Nephron progenitor cell (in vitro differentiated cells): ENCODE measurements around the gene CNEP1R1.

Experiments used
- DNase-seq: peaks from one replicate; pipeline ENCODE4 v3.0.0; 2021
- H3K27ac Mint-ChIP-seq: 2 replicates; pipeline ENCODE4 v1.8.0; 2021; ENCODE audit warnings: mild to moderate bottlenecking, moderate library complexity, mixed read lengths
- H3K27me3 Mint-ChIP-seq: 2 replicates; pipeline ENCODE4 v1.8.0; 2021; ENCODE audit warnings: mild to moderate bottlenecking, low read depth, mixed read lengths; ENCODE audit not compliant: poor library complexity
- H3K36me3 Mint-ChIP-seq: 2 replicates; pipeline ENCODE4 v1.8.0; 2021; ENCODE audit warnings: low read depth, mixed read lengths
- H3K4me1 Mint-ChIP-seq: 2 replicates; pipeline ENCODE4 v1.8.0; 2021; ENCODE audit warnings: mixed read lengths
- H3K4me3 Mint-ChIP-seq: 2 replicates; pipeline ENCODE4 v1.8.0; 2021; ENCODE audit warnings: mild to moderate bottlenecking, moderate library complexity, mixed read lengths
- H3K9me3 Mint-ChIP-seq: 2 replicates; pipeline ENCODE4 v1.8.0; 2021; ENCODE audit warnings: mild to moderate bottlenecking, moderate library complexity, mixed read lengths
- CTCF ChIP-seq: fragments of 200-600 bp; sonication (generic); IDR thresholded peaks from 2 replicates; pipeline ENCODE4 v1.5.0; 2021; ENCODE audit warnings: antibody characterized with exemption

CNEP1R1 gene

DNA sequence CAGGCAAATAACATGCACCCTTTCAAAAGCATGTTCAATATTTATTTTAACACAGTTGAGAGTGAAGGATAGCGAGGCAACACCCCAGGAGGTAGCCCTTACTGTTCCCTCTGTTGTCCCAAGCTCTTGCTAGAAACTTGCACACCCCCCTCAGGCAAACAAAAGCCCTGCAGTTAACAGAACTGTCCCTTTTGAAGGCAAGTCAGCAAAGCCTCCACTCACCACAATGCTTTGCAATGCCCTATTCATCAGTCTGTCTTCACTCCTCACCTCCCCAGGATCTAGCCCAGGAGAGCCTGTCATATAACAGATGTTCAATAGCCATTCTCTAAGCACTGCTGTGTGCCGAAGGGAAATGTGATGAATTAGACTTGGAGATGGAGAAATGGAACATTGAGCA is 3.5 kb upstream of the CNEP1R1 start:
- H3K36me3 Mint-ChIP-seq, result no peaks in the 10 kb centered on the region
- peaks cover 32% of the 10 kb centered on the region for H3K4me1 Mint-ChIP-seq
- no peak for TF ChIP-seq CTCF
- peak overlapping the region; percentile 7 for H3K27ac Mint-ChIP-seq
- no peaks in the 10 kb centered on the region for H3K9me3 Mint-ChIP-seq
- peaks cover 9% of the 10 kb centered on the region for H3K27me3 Mint-ChIP-seq
- no peak for DNase-seq
- H3K4me3 Mint-ChIP-seq, result no peak overlapping the region

DNA sequence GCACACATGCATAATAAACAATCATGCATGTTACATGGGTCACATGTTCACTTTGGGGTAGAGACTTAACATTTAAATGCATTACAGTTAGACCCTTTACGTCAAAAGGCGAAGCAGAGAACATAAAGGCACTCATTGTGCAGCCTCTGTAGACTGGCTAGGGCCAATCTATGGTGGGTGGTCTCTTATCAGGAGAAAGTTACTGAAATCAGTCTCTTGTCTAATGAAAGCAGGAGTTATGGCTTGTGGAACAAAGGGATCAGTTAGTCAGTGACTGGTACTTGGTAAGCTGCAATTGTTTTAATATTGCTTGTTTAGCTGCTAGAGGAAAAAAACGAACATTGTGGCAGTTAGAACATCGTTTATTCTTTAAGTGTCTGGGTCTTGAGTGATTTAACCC is 1.4 kb upstream of the CNEP1R1 start:
- H3K27me3 Mint-ChIP-seq, result peaks cover 9% of the 10 kb centered on the region
- TF ChIP-seq CTCF, result no peak
- no peak overlapping the region for H3K27ac Mint-ChIP-seq
- DNase-seq, result no peak
- peaks cover 8% of the 10 kb centered on the region for H3K36me3 Mint-ChIP-seq
- peaks cover 32% of the 10 kb centered on the region for H3K4me1 Mint-ChIP-seq
- no peaks in the 10 kb centered on the region for H3K9me3 Mint-ChIP-seq
- no peak overlapping the region for H3K4me3 Mint-ChIP-seq

DNA sequence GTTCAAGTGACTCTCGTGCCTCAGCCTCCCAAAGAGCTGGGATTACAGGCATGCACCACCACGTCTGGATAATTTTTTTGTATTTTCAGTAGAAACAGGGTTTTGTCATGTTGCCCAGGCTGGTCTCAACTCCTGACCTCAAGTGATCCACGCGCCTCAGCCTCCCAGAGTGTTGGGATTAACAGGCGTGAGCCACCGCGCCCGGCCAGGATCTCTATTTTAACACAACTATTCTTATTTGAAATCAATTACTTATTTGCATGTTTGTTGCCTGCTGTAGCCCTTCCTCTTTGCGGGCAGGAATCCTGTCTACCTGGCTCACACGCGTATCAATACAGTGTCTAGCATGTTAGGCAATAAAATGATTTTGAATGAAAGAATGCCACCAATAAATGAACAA is 818 bp upstream of the CNEP1R1 start:
- no peak for DNase-seq
- Mint-ChIP-seq H3K4me1 (peaks cover 32% of the 10 kb centered on the region), H3K4me3 (peak overlapping the region; percentile 95), H3K36me3 (peaks cover 10% of the 10 kb centered on the region), H3K27ac (no peak overlapping the region), H3K27me3 (peaks cover 5% of the 10 kb centered on the region), H3K9me3 (no peaks in the 10 kb centered on the region)
- TF ChIP-seq CTCF, result no peak

DNA sequence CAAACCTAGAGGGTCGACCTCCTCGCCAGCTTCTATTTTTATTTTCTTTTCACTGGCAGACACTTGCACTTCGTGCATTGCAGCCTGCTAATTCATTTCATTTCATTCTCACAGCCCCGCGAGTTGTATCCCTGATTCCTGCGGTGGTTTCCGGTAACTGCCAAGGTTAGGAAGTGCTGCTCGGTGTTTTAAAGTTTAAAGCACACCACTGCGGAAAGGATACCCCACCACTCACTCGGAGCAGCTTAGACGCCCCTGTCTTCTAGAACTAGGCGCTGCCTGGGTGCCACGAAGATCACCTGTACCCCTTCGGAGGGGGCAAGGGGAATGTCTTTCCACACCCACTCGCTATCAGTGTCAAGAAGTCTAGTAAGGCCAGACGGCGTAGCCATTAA is 509 bp downstream of the CNEP1R1 start:
- Mint-ChIP-seq H3K27ac (peak overlapping the region; percentile 94), H3K4me3 (peak overlapping the region; percentile 95), H3K27me3 (peaks cover 5% of the 10 kb centered on the region), H3K9me3 (no peaks in the 10 kb centered on the region), H3K36me3 (peaks cover 21% of the 10 kb centered on the region), H3K4me1 (peaks cover 32% of the 10 kb centered on the region)
- DNase-seq, result no peak
- TF ChIP-seq CTCF, result no peak

GRCh38 chr16:50027829-50028228 is 2.8 kb downstream of the CNEP1R1 start:
- TF ChIP-seq CTCF, result no peak
- no peak overlapping the region for H3K4me3 Mint-ChIP-seq
- no peaks in the 10 kb centered on the region for H3K27me3 Mint-ChIP-seq
- H3K4me1 Mint-ChIP-seq, result peaks cover 21% of the 10 kb centered on the region
- no peak for DNase-seq
- peaks cover 40% of the 10 kb centered on the region for H3K36me3 Mint-ChIP-seq
- H3K27ac Mint-ChIP-seq, result no peak overlapping the region
- no peaks in the 10 kb centered on the region for H3K9me3 Mint-ChIP-seq

DNA sequence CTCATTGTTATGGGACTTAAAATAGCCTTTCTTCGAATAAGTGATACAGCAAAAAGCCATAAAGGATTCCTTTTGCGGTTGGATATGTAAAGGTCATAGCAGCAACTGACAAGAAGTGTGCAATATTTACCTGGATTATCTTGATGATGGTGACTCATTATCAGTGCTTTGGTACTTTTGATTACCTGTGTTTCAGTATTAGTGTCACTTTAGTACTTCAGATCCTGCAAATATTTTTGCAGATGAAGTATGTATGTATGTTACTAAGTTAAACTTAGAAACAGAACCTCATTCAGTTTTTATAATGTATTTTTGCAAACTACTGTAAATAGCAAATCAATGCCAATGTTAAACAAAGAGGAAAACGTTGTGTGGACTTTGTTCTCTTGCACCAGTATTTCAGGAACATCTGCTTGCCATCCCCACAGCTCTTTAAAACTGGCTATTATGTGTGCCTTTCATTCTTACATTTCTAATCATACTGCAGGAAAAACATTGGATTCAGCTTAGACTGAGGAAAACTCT is 10.5 kb downstream of the CNEP1R1 start:
- DNase-seq, result no peak
- Mint-ChIP-seq H3K4me3 (no peak overlapping the region), H3K27me3 (no peaks in the 10 kb centered on the region), H3K36me3 (peaks cover 32% of the 10 kb centered on the region), H3K4me1 (peaks cover 5% of the 10 kb centered on the region), H3K9me3 (no peaks in the 10 kb centered on the region), H3K27ac (no peak overlapping the region)
- no peak for TF ChIP-seq CTCF
